Measurements from ENCODE around the gene PIWIL1. TPM values are rescaled to one million over a fixed set of nuclear protein-coding genes. Genes with fewer than 3 reads are reported as not detected.

Gene PIWIL1
- total RNA-seq, 1 experiment from 2014 or later = not detected

- Histone ChIP-seq H3K27ac (ENCODE audit: insufficient read length, low read depth, low read length) (no peak overlapping the region), H3K56ac (ENCODE audit: insufficient read length, low read depth, low read length) (no peak overlapping the region), H3T11ph (ENCODE audit: low read length) (no peak overlapping the region), H3K79me1 (ENCODE audit: insufficient read depth, low read depth, low read length, poor library complexity, severe bottlenecking) (no peaks in the 10 kb centered on the region), H3K23me2 (ENCODE audit: insufficient read length, low read depth, low read length, poor library complexity, severe bottlenecking) (no peaks in the 10 kb centered on the region), H4K20me1 (ENCODE audit: control insufficient read depth, insufficient read depth, insufficient read length) (no peaks in the 10 kb centered on the region), H3K4ac (ENCODE audit: low read depth, low read length) (no peak overlapping the region), H2AFZ (ENCODE audit: low read length) (no peak overlapping the region), H3K23ac (ENCODE audit: insufficient read length, low read depth, low read length) (no peak overlapping the region), H3K9ac (ENCODE audit: extremely low read depth, insufficient read length, low read length) (no peak overlapping the region), H3K9me3 (ENCODE audit: control insufficient read depth, low read depth, low read length) (no peaks in the 10 kb centered on the region), H2BK5ac (ENCODE audit: insufficient read length, low read length) (no peak overlapping the region), H4K91ac (ENCODE audit: insufficient read length, low read depth, low read length) (no peak overlapping the region), H3K14ac (ENCODE audit: insufficient read depth, low read length) (no peak overlapping the region), H4K8ac (replicated peaks; ENCODE audit: insufficient read length, low read depth, low read length) (no peak overlapping the region), H2BK120ac (ENCODE audit: low read depth, low read length, poor library complexity, severe bottlenecking) (no peak overlapping the region), H3K4me2 (ENCODE audit: insufficient read depth, insufficient read length, low read length) (no peak overlapping the region), H2BK15ac (ENCODE audit: low read depth, low read length) (no peak overlapping the region), H4K5ac (ENCODE audit: insufficient read length, low read depth, low read length) (no peak overlapping the region), H2AK5ac (ENCODE audit: insufficient read length, low read length) (no peak overlapping the region), H2BK12ac (ENCODE audit: insufficient read length, low read depth, low read length) (no peak overlapping the region), H3K18ac (ENCODE audit: insufficient read length, low read depth, low read length) (no peak overlapping the region), H3K4me1 (ENCODE audit: insufficient read depth, low read length) (no peaks in the 10 kb centered on the region), H3K79me2 (ENCODE audit: insufficient read depth, low read length) (no peaks in the 10 kb centered on the region), H2BK20ac (ENCODE audit: low read depth, low read length, poor library complexity, severe bottlenecking) (no peak overlapping the region), H3K27me3 (ENCODE audit: insufficient read depth, low read length) (no peaks in the 10 kb centered on the region)
- Mint-ChIP-seq H3K36me3 (ENCODE audit: insufficient read depth in 1 of 3, low read depth in 3 of 3) (no peaks in the 10 kb centered on the region), H3K27me3 (ENCODE audit: low read depth) (peaks cover 23% of the 10 kb centered on the region), H3K4me1 (no peaks in the 10 kb centered on the region), H3K9me3 (no peaks in the 10 kb centered on the region), H3K4me3 (no peak overlapping the region), H3K27ac (no peak overlapping the region)
- TF ChIP-seq, protein P1, sequence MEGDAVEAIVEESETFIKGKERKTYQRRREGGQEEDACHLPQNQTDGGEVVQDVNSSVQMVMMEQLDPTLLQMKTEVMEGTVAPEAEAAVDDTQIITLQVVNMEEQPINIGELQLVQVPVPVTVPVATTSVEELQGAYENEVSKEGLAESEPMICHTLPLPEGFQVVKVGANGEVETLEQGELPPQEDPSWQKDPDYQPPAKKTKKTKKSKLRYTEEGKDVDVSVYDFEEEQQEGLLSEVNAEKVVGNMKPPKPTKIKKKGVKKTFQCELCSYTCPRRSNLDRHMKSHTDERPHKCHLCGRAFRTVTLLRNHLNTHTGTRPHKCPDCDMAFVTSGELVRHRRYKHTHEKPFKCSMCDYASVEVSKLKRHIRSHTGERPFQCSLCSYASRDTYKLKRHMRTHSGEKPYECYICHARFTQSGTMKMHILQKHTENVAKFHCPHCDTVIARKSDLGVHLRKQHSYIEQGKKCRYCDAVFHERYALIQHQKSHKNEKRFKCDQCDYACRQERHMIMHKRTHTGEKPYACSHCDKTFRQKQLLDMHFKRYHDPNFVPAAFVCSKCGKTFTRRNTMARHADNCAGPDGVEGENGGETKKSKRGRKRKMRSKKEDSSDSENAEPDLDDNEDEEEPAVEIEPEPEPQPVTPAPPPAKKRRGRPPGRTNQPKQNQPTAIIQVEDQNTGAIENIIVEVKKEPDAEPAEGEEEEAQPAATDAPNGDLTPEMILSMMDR (conservative IDR thresholded peaks at IDR 0.05) = no peak
- DNase-seq = no peak
- WGBS (ENCODE audit: extremely low coverage, insufficient read length, low lambda C conversion rate) = no CpG with 5 or more reads among the region's 8 CpGs
Measured at GRCh38 chr12:130412384-130412783, 74.7 kb downstream of the PIWIL1 start.
